ENCODE data around the gene EEF1AKMT2.
A peak's percentile ranks its signal among the peaks of the same experiment; 100 is the strongest.

EEF1AKMT2 gene

GRCh38 chr10:124734311-124735166, 57.1 kb downstream of the EEF1AKMT2 start:
- Mint-ChIP-seq H3K4me1 (peaks cover 74% of the 10 kb centered on the region), H3K4me3 (no peak overlapping the region), H3K27ac (peak overlapping the region; percentile 93), H3K36me3 (ENCODE audit: low read depth) (peaks cover 13% of the 10 kb centered on the region), H3K9me3 (no peaks in the 10 kb centered on the region), H3K27me3 (ENCODE audit: low read depth, poor library complexity) (peaks cover 3% of the 10 kb centered on the region)
- no peak for DNase-seq
- TF ChIP-seq, protein P1, sequence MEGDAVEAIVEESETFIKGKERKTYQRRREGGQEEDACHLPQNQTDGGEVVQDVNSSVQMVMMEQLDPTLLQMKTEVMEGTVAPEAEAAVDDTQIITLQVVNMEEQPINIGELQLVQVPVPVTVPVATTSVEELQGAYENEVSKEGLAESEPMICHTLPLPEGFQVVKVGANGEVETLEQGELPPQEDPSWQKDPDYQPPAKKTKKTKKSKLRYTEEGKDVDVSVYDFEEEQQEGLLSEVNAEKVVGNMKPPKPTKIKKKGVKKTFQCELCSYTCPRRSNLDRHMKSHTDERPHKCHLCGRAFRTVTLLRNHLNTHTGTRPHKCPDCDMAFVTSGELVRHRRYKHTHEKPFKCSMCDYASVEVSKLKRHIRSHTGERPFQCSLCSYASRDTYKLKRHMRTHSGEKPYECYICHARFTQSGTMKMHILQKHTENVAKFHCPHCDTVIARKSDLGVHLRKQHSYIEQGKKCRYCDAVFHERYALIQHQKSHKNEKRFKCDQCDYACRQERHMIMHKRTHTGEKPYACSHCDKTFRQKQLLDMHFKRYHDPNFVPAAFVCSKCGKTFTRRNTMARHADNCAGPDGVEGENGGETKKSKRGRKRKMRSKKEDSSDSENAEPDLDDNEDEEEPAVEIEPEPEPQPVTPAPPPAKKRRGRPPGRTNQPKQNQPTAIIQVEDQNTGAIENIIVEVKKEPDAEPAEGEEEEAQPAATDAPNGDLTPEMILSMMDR (IDR thresholded peaks at IDR 0.05): no peak

DNA sequence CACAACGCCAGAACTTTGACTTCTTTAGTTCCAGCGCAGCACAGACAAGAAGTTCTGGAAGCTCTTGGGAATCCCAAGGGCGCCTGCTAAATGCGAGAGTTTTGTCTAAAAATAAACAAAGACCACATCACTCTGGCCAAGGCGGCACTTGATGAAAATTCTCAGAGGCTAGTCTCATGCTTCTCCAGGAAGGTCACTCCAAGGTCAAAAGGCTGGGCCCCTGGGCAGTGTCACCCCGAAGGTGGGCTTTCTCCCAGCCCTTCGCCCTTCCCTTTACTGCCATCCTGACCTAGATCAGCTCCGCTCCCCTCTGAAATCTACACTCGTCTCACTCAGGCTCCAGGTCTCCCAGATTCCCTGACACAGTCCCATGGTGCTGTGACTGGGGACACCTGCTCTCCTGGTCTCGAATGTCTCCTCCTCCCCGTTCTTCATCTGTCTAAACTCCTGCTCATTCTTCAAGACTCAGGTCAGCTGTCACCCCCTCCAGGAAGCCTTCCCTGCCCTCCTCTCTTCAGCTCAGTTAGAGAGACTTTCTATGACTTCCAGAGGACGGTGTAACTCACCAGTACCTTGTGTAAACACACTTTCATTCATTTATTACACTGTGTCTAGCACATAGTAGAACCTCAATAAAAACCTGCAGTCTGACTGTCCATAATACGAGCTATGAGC, 58.0 kb downstream of the EEF1AKMT2 start:
- peak overlapping the region; percentile 93 for H3K27ac Mint-ChIP-seq
- H3K4me1 Mint-ChIP-seq: peaks cover 74% of the 10 kb centered on the region

DNA sequence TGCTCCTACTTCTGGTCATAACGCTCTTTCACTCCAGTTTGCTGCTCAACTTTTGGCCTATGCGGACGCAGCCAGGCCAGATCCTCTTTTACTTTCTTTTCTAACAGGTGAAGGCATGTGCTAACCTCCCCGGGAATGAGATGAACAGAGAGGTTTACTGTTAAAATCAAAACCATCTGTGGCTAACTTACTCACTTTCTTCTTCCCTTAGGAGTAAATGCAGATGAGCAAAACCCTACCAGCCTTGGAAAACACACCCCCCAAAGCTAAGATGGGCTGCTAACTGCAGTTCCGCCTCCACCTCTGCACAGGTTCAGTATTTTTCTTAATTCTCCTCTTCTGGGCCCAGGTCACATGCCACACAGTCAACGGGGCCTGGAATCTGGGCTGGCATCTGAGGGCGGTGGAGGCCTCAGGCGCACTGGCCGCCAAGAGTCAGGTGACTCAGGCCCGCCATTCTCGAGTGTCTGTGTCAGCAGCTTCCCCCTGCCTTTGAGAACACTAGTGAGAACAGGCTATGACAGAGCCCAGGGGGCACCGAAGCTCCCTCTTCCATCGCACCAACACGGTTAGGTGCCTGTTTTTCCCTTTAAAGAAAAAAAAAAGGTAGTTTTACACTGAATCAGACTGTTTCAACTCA, 58.6 kb downstream of the EEF1AKMT2 start:
- peak overlapping the region; percentile 90 for H3K27ac Mint-ChIP-seq
- H3K4me3 Mint-ChIP-seq: no peak overlapping the region
- TF ChIP-seq, protein P1 (IDR thresholded peaks at IDR 0.05): no peak
- peaks cover 5% of the 10 kb centered on the region for H3K27me3 Mint-ChIP-seq (ENCODE audit: low read depth, poor library complexity)
- DNase-seq: no peak
- no peaks in the 10 kb centered on the region for H3K9me3 Mint-ChIP-seq
- H3K4me1 Mint-ChIP-seq: peaks cover 74% of the 10 kb centered on the region
- peaks cover 20% of the 10 kb centered on the region for H3K36me3 Mint-ChIP-seq (ENCODE audit: low read depth)

More for the DNA sequence above, 58.0 kb downstream of the EEF1AKMT2 start:
- TF ChIP-seq, protein P1 (IDR thresholded peaks at IDR 0.05): no peak
- Mint-ChIP-seq H3K9me3 (no peaks in the 10 kb centered on the region), H3K4me3 (no peak overlapping the region), H3K36me3 (ENCODE audit: low read depth) (peaks cover 15% of the 10 kb centered on the region), H3K27me3 (ENCODE audit: low read depth, poor library complexity) (peaks cover 9% of the 10 kb centered on the region)
- DNase-seq: no peak

DNA sequence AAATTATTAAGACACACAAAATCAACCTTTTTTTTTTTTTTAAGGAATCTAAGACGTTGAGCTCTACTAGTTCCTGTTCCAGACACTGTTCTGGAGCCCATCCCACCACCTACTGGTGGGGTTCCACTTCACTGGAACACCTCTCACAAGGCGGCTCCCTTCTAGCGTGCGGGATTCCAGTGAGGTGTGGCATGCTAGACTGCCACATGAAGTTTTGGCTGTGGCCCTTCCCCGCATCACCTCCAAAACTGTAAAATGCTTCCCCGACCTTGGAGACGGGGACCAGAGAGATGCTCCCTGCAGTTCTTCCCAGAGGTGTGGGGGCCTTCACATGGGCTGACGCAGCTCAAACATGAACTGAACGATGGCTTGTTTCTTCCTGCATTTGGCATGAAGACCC, 60.1 kb downstream of the EEF1AKMT2 start:
- DNase-seq: no peak
- H3K4me1 Mint-ChIP-seq: peaks cover 60% of the 10 kb centered on the region
- no peaks in the 10 kb centered on the region for H3K9me3 Mint-ChIP-seq
- peaks cover 21% of the 10 kb centered on the region for H3K36me3 Mint-ChIP-seq (ENCODE audit: low read depth)
- H3K27me3 Mint-ChIP-seq (ENCODE audit: low read depth, poor library complexity): peaks cover 5% of the 10 kb centered on the region
- H3K27ac Mint-ChIP-seq: peak overlapping the region; percentile 32
- TF ChIP-seq, protein P1 (IDR thresholded peaks at IDR 0.05): no peak
- no peak overlapping the region for H3K4me3 Mint-ChIP-seq

GRCh38 chr10:124730790-124731189, 60.9 kb downstream of the EEF1AKMT2 start:
- H3K27me3 Mint-ChIP-seq (ENCODE audit: low read depth, poor library complexity): peaks cover 5% of the 10 kb centered on the region
- DNase-seq: no peak
- H3K4me3 Mint-ChIP-seq: no peak overlapping the region
- H3K36me3 Mint-ChIP-seq (ENCODE audit: low read depth): peaks cover 21% of the 10 kb centered on the region
- TF ChIP-seq, protein P1 (IDR thresholded peaks at IDR 0.05): no peak
- peaks cover 53% of the 10 kb centered on the region for H3K4me1 Mint-ChIP-seq
- H3K27ac Mint-ChIP-seq: no peak overlapping the region
- H3K9me3 Mint-ChIP-seq: no peaks in the 10 kb centered on the region
